Caco-2 (cell line): ENCODE measurements around the gene PLCXD3. TPM values are rescaled to one million over a fixed set of nuclear protein-coding genes. Genes with fewer than 3 reads are reported as not detected.
"Not testable (repeated sequence)": the region's sequence is repeated elsewhere in the genome, so short reads cannot be mapped to it uniquely, and the experiment has no call there.

Experiments
- BruUV-seq: library from RNA; stranded (reverse); fragments of 400-500 nt; replicated peaks from 2 replicates; lab custom pipeline; 2021; lab: Mats Ljungman, UMichigan
- CTCF ChIA-PET: fragments of 300-600 bp; sonication (Branson Sonifier 250); formaldehyde crosslinking; loops from one replicate; lab custom pipeline; 2022; ENCODE audit warnings: antibody characterized with exemption; lab: Charles Lee
- POLR2A ChIA-PET: fragments of 300-600 bp; sonication (Branson Sonifier 250); formaldehyde crosslinking; loops from one replicate; lab custom pipeline; 2022; ENCODE audit warnings: antibody characterized with exemption; lab: Charles Lee
- DNase-seq, 2 experiments: peaks; one replicate each; pipeline versions ENCODE4 v3.0.0 to v3.0.0-alpha.2; 2020 to 2022
- H3K27me3 ChIP-seq: replicated peaks from 2 replicates; pipeline ENCODE4 v1.6.0; 2011; ENCODE audit warnings: low read length; ENCODE audit not compliant: control insufficient read depth, insufficient read depth
- H3K36me3 ChIP-seq: 2 replicates; pipeline ENCODE4 v1.5.1; 2011; ENCODE audit warnings: low read length; ENCODE audit not compliant: control insufficient read depth, insufficient read depth
- H3K4me1 ChIP-seq: fragments of 250-450 bp; sonication (Bioruptor Pico); 2 replicates; pipeline ENCODE4 v1.5.1; 2020; ENCODE audit warnings: mild to moderate bottlenecking
- H3K4me3 ChIP-seq: 2 replicates; pipeline ENCODE4 v1.5.1; 2011; ENCODE audit warnings: low read depth, mild to moderate bottlenecking, control low read depth, low read length
- H3K9me3 ChIP-seq: fragments of 250-450 bp; sonication (Bioruptor Pico); 2 replicates; pipeline ENCODE4 v1.5.1; 2020; ENCODE audit warnings: mild to moderate bottlenecking, moderate library complexity
- H3K27ac Mint-ChIP-seq: one replicate; pipeline ENCODE4 v1.8.0; 2022; ENCODE audit warnings: mixed read lengths; ENCODE audit not compliant: unreplicated experiment
- H3K27me3 Mint-ChIP-seq: one replicate; pipeline ENCODE4 v1.8.0; 2022; ENCODE audit warnings: mixed read lengths; ENCODE audit not compliant: insufficient read depth, unreplicated experiment
- H3K36me3 Mint-ChIP-seq: one replicate; pipeline ENCODE4 v1.8.0; 2022; ENCODE audit warnings: mild to moderate bottlenecking, mixed read lengths; ENCODE audit not compliant: insufficient read depth, unreplicated experiment
- H3K4me1 Mint-ChIP-seq: one replicate; pipeline ENCODE4 v1.8.0; 2022; ENCODE audit warnings: low read depth, mixed read lengths; ENCODE audit not compliant: unreplicated experiment
- H3K4me3 Mint-ChIP-seq: one replicate; pipeline ENCODE4 v1.8.0; 2022; ENCODE audit warnings: mild to moderate bottlenecking, moderate library complexity, mixed read lengths; ENCODE audit not compliant: unreplicated experiment
- H3K9me3 Mint-ChIP-seq: one replicate; pipeline ENCODE4 v1.8.0; 2022; ENCODE audit warnings: mixed read lengths; ENCODE audit not compliant: unreplicated experiment
- intact Hi-C: fragments of 100-400 bp; cut with micrococcal nuclease; formaldehyde crosslinking; loops from one replicate; pipeline ENCODE4 v1.10.0; 2022; ENCODE audit not compliant: unreplicated experiment
- total RNA-seq: library from RNA; stranded (reverse); gene quantifications from 2 replicates; pipeline ENCODE4 v1.2.3, GENCODE V29; 2022
- TF ChIP-seq, protein P1 (sequence below), 2 experiments: fragments of 200-600 bp in 1 of 2; IDR thresholded peaks; 1 replicate in 1 of 2; 2 replicates in 1 of 2; pipeline versions ENCODE4 v1.5.1 to v1.8.0; 2011 to 2022; ENCODE audit warnings: antibody characterized with exemption in 1 of 2, control low read depth in 1 of 2, inconsistent platforms in 1 of 2, low read depth in 1 of 2, low read length in 1 of 2, mild to moderate bottlenecking in 1 of 2, moderate library complexity in 1 of 2; ENCODE audit not compliant: insufficient read depth in 1 of 2, severe bottlenecking in 1 of 2, unreplicated experiment in 1 of 2

PLCXD3 gene
- total RNA-seq, 1 experiment from 2014 or later: 0.20 TPM

DNA sequence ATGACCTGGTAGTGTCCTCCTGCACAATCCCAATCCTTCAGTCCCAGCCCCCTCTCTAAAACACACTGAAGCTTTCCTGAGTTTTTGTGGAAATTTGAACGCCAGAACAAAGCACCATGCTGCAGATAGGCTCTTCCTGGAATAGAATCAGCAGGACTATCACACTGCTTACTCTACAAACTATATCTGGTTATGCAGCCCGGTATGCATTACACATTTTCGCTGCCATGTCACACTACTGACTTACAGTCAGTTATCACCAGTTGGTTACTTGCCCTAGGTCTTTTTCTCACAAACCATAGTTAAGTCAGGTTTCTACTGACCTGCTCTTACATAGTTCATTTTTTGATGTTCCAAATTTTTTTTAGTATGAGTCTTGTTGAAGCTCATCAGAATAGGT lies 24.9 kb downstream of the PLCXD3 start:
- TF ChIP-seq, protein P1, sequence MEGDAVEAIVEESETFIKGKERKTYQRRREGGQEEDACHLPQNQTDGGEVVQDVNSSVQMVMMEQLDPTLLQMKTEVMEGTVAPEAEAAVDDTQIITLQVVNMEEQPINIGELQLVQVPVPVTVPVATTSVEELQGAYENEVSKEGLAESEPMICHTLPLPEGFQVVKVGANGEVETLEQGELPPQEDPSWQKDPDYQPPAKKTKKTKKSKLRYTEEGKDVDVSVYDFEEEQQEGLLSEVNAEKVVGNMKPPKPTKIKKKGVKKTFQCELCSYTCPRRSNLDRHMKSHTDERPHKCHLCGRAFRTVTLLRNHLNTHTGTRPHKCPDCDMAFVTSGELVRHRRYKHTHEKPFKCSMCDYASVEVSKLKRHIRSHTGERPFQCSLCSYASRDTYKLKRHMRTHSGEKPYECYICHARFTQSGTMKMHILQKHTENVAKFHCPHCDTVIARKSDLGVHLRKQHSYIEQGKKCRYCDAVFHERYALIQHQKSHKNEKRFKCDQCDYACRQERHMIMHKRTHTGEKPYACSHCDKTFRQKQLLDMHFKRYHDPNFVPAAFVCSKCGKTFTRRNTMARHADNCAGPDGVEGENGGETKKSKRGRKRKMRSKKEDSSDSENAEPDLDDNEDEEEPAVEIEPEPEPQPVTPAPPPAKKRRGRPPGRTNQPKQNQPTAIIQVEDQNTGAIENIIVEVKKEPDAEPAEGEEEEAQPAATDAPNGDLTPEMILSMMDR (IDR thresholded peaks at IDR 0.05; ENCODE audit: insufficient read depth in 1 of 2, low read depth in 1 of 2, low read length in 1 of 2, severe bottlenecking in 1 of 2, unreplicated experiment in 1 of 2): no peak
- no peak for DNase-seq
- no peak overlapping the region for H3K4me3 ChIP-seq
- no peaks in the 10 kb centered on the region for H3K27me3 ChIP-seq
- H3K27ac Mint-ChIP-seq: no peak overlapping the region
- no peaks in the 10 kb centered on the region for H3K4me1 ChIP-seq
- no TSS peak for BruUV-seq
- ChIA-PET CTCF (no interaction called here), POLR2A (no interaction called here)
- H3K9me3 ChIP-seq: no peaks in the 10 kb centered on the region
- no peaks in the 10 kb centered on the region for H3K27me3 Mint-ChIP-seq
- intact Hi-C loops: no loop called here
- no peaks in the 10 kb centered on the region for H3K36me3 Mint-ChIP-seq
- no peaks in the 10 kb centered on the region for H3K4me1 Mint-ChIP-seq
- no peak overlapping the region for H3K4me3 Mint-ChIP-seq
- peaks cover 10% of the 10 kb centered on the region for H3K9me3 Mint-ChIP-seq
- no peaks in the 10 kb centered on the region for H3K36me3 ChIP-seq

DNA sequence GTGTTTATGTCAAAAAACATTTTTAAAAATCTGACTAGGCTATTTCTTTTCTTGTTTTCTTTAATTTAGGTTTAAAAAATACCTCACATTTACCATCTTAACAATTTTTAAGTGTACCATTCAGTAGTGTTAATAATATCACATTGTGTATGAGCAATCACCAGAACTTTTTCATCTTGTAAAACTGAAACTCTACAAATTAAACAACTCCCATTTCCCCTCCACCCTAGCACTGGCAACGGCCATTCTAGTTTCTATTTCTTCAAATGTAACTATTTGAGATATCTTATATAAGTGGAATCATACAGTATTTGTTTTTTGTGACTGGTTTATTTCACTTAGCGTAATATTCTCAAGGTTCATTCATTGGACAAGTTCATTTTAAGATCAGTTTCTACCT lies 27.7 kb downstream of the PLCXD3 start:
- no peak for DNase-seq
- Mint-ChIP-seq H3K27me3 (no peaks in the 10 kb centered on the region), H3K9me3 (peaks cover 6% of the 10 kb centered on the region), H3K27ac (no peak overlapping the region), H3K4me1 (no peaks in the 10 kb centered on the region), H3K4me3 (no peak overlapping the region), H3K36me3 (no peaks in the 10 kb centered on the region)
- intact Hi-C loops: no loop called here
- Histone ChIP-seq H3K27me3 (no peaks in the 10 kb centered on the region), H3K9me3 (no peaks in the 10 kb centered on the region), H3K4me3 (no peak overlapping the region), H3K4me1 (no peaks in the 10 kb centered on the region), H3K36me3 (no peaks in the 10 kb centered on the region)
- TF ChIP-seq, protein P1 (IDR thresholded peaks at IDR 0.05; ENCODE audit: insufficient read depth in 1 of 2, low read depth in 1 of 2, low read length in 1 of 2, severe bottlenecking in 1 of 2, unreplicated experiment in 1 of 2): no peak
- ChIA-PET POLR2A (no interaction called here), CTCF (no interaction called here)
- BruUV-seq: no TSS peak

DNA sequence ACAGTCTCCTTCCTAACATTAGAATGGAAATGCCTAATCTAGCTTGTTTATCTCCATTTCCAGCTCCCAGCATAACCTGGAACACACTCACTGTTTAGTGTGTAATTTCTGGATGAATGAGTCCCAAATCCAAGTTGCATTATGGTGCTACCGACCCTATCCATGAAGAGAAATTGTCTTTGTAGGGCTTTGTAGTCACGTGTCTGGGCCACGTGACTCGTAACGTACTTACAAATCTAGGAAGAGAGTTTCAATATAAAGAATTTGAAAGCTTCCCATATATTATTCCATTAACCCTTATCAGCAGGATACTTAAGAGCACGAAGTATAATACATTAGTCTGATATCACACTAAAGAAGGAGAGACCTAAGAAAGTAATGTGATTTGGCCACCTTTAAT lies 28.2 kb downstream of the PLCXD3 start:
- POLR2A ChIA-PET: no interaction called here
- Mint-ChIP-seq H3K9me3 (peaks cover under 1% of the 10 kb centered on the region), H3K4me1 (no peaks in the 10 kb centered on the region), H3K27me3 (no peaks in the 10 kb centered on the region), H3K4me3 (no peak overlapping the region), H3K36me3 (no peaks in the 10 kb centered on the region), H3K27ac (no peak overlapping the region)
- CTCF ChIA-PET: no interaction called here
- intact Hi-C loops: no loop called here
- no peaks in the 10 kb centered on the region for H3K9me3 ChIP-seq
- TF ChIP-seq, protein P1 (IDR thresholded peaks at IDR 0.05; ENCODE audit: insufficient read depth in 1 of 2, low read depth in 1 of 2, low read length in 1 of 2, severe bottlenecking in 1 of 2, unreplicated experiment in 1 of 2): no peak
- no peaks in the 10 kb centered on the region for H3K27me3 ChIP-seq
- DNase-seq: no peak
- H3K4me3 ChIP-seq: no peak overlapping the region
- H3K4me1 ChIP-seq: no peaks in the 10 kb centered on the region
- BruUV-seq: no TSS peak
- H3K36me3 ChIP-seq: no peaks in the 10 kb centered on the region

DNA sequence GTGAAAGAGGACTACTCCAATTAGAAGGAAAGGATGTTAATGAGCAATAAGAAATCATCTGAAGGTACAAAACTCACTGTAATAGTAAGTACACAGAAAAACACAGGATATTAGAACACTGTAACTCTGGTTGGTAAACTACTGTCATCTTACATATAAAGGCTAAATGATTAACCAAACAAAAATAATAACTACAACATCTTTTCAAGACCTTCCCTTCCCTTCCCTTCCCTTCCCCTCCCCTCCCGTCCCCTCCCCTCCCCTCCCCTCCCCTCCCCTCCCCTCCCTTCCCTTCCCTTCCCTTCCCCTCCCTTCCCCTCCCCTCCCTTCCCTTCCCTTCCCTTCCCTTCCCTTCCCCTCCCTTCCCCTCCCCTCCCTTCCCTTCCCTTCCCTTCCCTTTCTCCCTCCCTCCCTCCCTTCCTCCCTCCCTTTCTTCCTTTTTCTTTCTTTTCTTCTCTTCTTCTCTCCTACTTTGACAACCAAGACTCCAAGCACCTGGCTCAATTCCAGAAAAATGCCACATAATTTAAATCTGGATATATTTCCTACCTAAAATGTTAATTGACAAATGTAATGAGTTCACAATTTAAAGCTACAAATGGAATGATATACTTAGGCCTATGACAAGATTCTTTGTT lies 38.7 kb downstream of the PLCXD3 start:
- H3K36me3 Mint-ChIP-seq, H3K27me3 Mint-ChIP-seq, H3K4me3 ChIP-seq, H3K4me1 Mint-ChIP-seq, H3K4me1 ChIP-seq, intact Hi-C loops, H3K4me3 Mint-ChIP-seq, POLR2A ChIA-PET, DNase-seq, BruUV-seq, H3K27me3 ChIP-seq, H3K36me3 ChIP-seq, H3K27ac Mint-ChIP-seq, CTCF ChIA-PET: not testable (repeated sequence)
- peaks cover 19% of the 10 kb centered on the region for H3K9me3 ChIP-seq
- H3K9me3 Mint-ChIP-seq: peaks cover 14% of the 10 kb centered on the region
